ENCODE data around the gene SOS1. TPM values are rescaled to one million over a fixed set of nuclear protein-coding genes. Genes with fewer than 3 reads are reported as not detected.

Gene SOS1
- total RNA-seq, 1 donor from 2014 or later: 44.0 TPM

GRCh38 chr2:38975042-38975441 lies 145.8 kb downstream of the SOS1 start:
- H3K9ac ChIP-seq (ENCODE audit: low read length): no peak overlapping the region
- H3K27me3 ChIP-seq (ENCODE audit: insufficient read depth, low read length): no peaks in the 10 kb centered on the region
- Mint-ChIP-seq H3K27me3 (ENCODE audit: low read depth, unreplicated experiment) (no peaks in the 10 kb centered on the region), H3K4me1 (ENCODE audit: low read depth, unreplicated experiment) (no peaks in the 10 kb centered on the region), H3K27ac (ENCODE audit: unreplicated experiment) (no peak overlapping the region), H3K36me3 (ENCODE audit: low read depth, unreplicated experiment) (peaks cover 2% of the 10 kb centered on the region), H3K4me3 (ENCODE audit: unreplicated experiment) (no peak overlapping the region), H3K9me3 (ENCODE audit: unreplicated experiment) (no peaks in the 10 kb centered on the region)
- H3K36me3 ChIP-seq (ENCODE audit: insufficient read depth, low read length): no peaks in the 10 kb centered on the region
- H3K27ac ChIP-seq (ENCODE audit: low read depth, low read length): no peak overlapping the region
- TF ChIP-seq CTCF (IDR thresholded peaks at IDR 0.05; ENCODE audit: insufficient read depth, low read depth, low read length) (no peak), EZH2 (IDR thresholded peaks at IDR 0.05; ENCODE audit: insufficient read depth, low read length) (no peak)
- no peak for FAIRE-seq
- no peaks in the 10 kb centered on the region for H3K79me2 ChIP-seq (ENCODE audit: insufficient read depth, low read length)
- no peak overlapping the region for H3K4me2 ChIP-seq (ENCODE audit: low read length)
- no peaks in the 10 kb centered on the region for H4K20me1 ChIP-seq (ENCODE audit: insufficient read depth, low read length)
- no peak overlapping the region for H3K4me3 ChIP-seq (ENCODE audit: insufficient read depth, low read depth, low read length)
- H2AFZ ChIP-seq (ENCODE audit: low read depth, low read length): no peak overlapping the region
- no peaks in the 10 kb centered on the region for H3K9me3 ChIP-seq (ENCODE audit: insufficient read depth, low read depth, low read length)
- H3K4me1 ChIP-seq (ENCODE audit: insufficient read depth, low read length): no peaks in the 10 kb centered on the region
- DNase-seq (ENCODE audit: low read depth): no peak

- H3K4me1 ChIP-seq (ENCODE audit: insufficient read depth, low read length): no peaks in the 10 kb centered on the region
- H3K4me3 ChIP-seq (ENCODE audit: insufficient read depth, low read depth, low read length): no peak overlapping the region
- no peaks in the 10 kb centered on the region for H3K9me3 ChIP-seq (ENCODE audit: insufficient read depth, low read depth, low read length)
- peaks cover 2% of the 10 kb centered on the region for H3K36me3 Mint-ChIP-seq (ENCODE audit: low read depth, unreplicated experiment)
- no peak for TF ChIP-seq CTCF (IDR thresholded peaks at IDR 0.05; ENCODE audit: insufficient read depth, low read depth, low read length)
- TF ChIP-seq EZH2 (IDR thresholded peaks at IDR 0.05; ENCODE audit: insufficient read depth, low read length): no peak
- no peak overlapping the region for H3K4me2 ChIP-seq (ENCODE audit: low read length)
- H2AFZ ChIP-seq (ENCODE audit: low read depth, low read length): no peak overlapping the region
- no peaks in the 10 kb centered on the region for H3K27me3 ChIP-seq (ENCODE audit: insufficient read depth, low read length)
- H3K36me3 ChIP-seq (ENCODE audit: insufficient read depth, low read length): no peaks in the 10 kb centered on the region
- H3K79me2 ChIP-seq (ENCODE audit: insufficient read depth, low read length): no peaks in the 10 kb centered on the region
- H3K27ac Mint-ChIP-seq (ENCODE audit: unreplicated experiment): no peak overlapping the region
- DNase-seq (ENCODE audit: low read depth): no peak
- no peaks in the 10 kb centered on the region for H4K20me1 ChIP-seq (ENCODE audit: insufficient read depth, low read length)
- peaks cover 3% of the 10 kb centered on the region for H3K27me3 Mint-ChIP-seq (ENCODE audit: low read depth, unreplicated experiment)
- H3K9me3 Mint-ChIP-seq (ENCODE audit: unreplicated experiment): no peaks in the 10 kb centered on the region
- no peak overlapping the region for H3K4me3 Mint-ChIP-seq (ENCODE audit: unreplicated experiment)
- no peak overlapping the region for H3K27ac ChIP-seq (ENCODE audit: low read depth, low read length)
- H3K4me1 Mint-ChIP-seq (ENCODE audit: low read depth, unreplicated experiment): no peaks in the 10 kb centered on the region
- H3K9ac ChIP-seq (ENCODE audit: low read length): no peak overlapping the region
- FAIRE-seq: no peak
Observed at GRCh38 chr2:38973266-38973665, 147.6 kb downstream of the SOS1 start.

DNA sequence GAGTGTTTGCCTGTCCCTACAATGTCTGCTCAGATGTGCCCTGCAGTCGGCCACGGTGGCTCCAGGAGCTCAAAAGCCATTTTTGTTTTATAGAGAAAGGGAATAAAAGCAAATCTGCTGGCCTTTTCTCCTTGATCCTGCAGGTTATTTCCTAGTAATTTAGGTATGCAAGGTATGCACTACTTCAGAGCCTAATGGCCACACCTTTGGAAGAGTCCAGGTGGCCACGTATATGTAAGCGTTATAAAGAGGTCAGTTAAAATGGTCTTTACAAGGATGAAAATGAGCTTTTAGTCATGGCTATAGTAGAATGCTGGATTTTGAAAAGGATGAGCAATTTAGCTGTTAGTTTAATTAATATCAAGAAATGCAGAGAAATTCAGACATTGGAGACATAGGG lies 149.5 kb downstream of the SOS1 start:
- H3K9me3 ChIP-seq (ENCODE audit: insufficient read depth, low read depth, low read length): no peaks in the 10 kb centered on the region
- H3K4me2 ChIP-seq (ENCODE audit: low read length): no peak overlapping the region
- Mint-ChIP-seq H3K27ac (ENCODE audit: unreplicated experiment) (no peak overlapping the region), H3K4me1 (ENCODE audit: low read depth, unreplicated experiment) (peaks cover 3% of the 10 kb centered on the region), H3K4me3 (ENCODE audit: unreplicated experiment) (no peak overlapping the region), H3K36me3 (ENCODE audit: low read depth, unreplicated experiment) (no peaks in the 10 kb centered on the region), H3K27me3 (ENCODE audit: low read depth, unreplicated experiment) (peaks cover 3% of the 10 kb centered on the region), H3K9me3 (ENCODE audit: unreplicated experiment) (no peaks in the 10 kb centered on the region)
- no peaks in the 10 kb centered on the region for H3K4me1 ChIP-seq (ENCODE audit: insufficient read depth, low read length)
- no peak overlapping the region for H3K27ac ChIP-seq (ENCODE audit: low read depth, low read length)
- FAIRE-seq: no peak
- no peak overlapping the region for H2AFZ ChIP-seq (ENCODE audit: low read depth, low read length)
- no peak overlapping the region for H3K4me3 ChIP-seq (ENCODE audit: insufficient read depth, low read depth, low read length)
- H3K79me2 ChIP-seq (ENCODE audit: insufficient read depth, low read length): no peaks in the 10 kb centered on the region
- TF ChIP-seq CTCF (IDR thresholded peaks at IDR 0.05; ENCODE audit: insufficient read depth, low read depth, low read length) (no peak), EZH2 (IDR thresholded peaks at IDR 0.05; ENCODE audit: insufficient read depth, low read length) (no peak)
- DNase-seq (ENCODE audit: low read depth): no peak
- H4K20me1 ChIP-seq (ENCODE audit: insufficient read depth, low read length): no peaks in the 10 kb centered on the region
- H3K36me3 ChIP-seq (ENCODE audit: insufficient read depth, low read length): no peaks in the 10 kb centered on the region
- H3K27me3 ChIP-seq (ENCODE audit: insufficient read depth, low read length): no peaks in the 10 kb centered on the region
- no peak overlapping the region for H3K9ac ChIP-seq (ENCODE audit: low read length)
